IMR-90 (cell line): ENCODE measurements around the gene PTPN11. TPM values are rescaled to one million over a fixed set of nuclear protein-coding genes. Genes with fewer than 3 reads are reported as not detected.

Experiments
- ATAC-seq: fragments of 200-7000 bp; cut with Tn5 transposase; 2 replicates; pipeline ENCODE4 v1.9.1; 2020; ENCODE audit warnings: low read depth, mild to moderate bottlenecking, moderate library complexity
- BruUV-seq: library from RNA; stranded (reverse); fragments of 400-500 nt; replicated peaks from 2 replicates; lab custom pipeline; 2021; lab: Mats Ljungman, UMichigan
- CTCF ChIA-PET: fragments of 300-600 bp; formaldehyde crosslinking; extraction: SDS; loops from one replicate; lab custom pipeline; 2021; ENCODE audit warnings: antibody characterized with exemption; lab: Yijun Ruan, JAX
- POLR2A ChIA-PET: fragments of 300-600 bp; sonication (Branson Sonifier 250); formaldehyde crosslinking; loops from one replicate; lab custom pipeline; 2022; ENCODE audit warnings: antibody characterized with exemption; ENCODE audit not compliant: unreplicated experiment; lab: Charles Lee
- DNase-seq: peaks from one replicate; pipeline ENCODE4 v3.0.0; 2013
- H2AFZ ChIP-seq: replicated peaks from 2 replicates; pipeline ENCODE3; 2013; ENCODE audit warnings: low read length, mild to moderate bottlenecking; ENCODE audit not compliant: poor library complexity
- H2AK5ac ChIP-seq: 2 replicates; pipeline ENCODE4 v1.6.1; 2013; ENCODE audit warnings: low read depth, low read length, inconsistent platforms
- H2AK9ac ChIP-seq: replicated peaks from 2 replicates; pipeline ENCODE3; 2013; ENCODE audit warnings: mild to moderate bottlenecking, low read depth, low read length, moderate library complexity; ENCODE audit not compliant: poor library complexity
- H2BK120ac ChIP-seq: 2 replicates; pipeline ENCODE4 v1.6.1; 2013; ENCODE audit warnings: low read depth, low read length, inconsistent platforms
- H2BK15ac ChIP-seq: 3 replicates; pipeline ENCODE4 v1.6.1; 2013; ENCODE audit warnings: low read depth, low read length, inconsistent platforms
- H2BK20ac ChIP-seq: 2 replicates; pipeline ENCODE4 v1.6.1; 2013; ENCODE audit warnings: low read depth, mild to moderate bottlenecking, inconsistent platforms, low read length, moderate library complexity
- H2BK5ac ChIP-seq: 2 replicates; pipeline ENCODE4 v1.6.1; 2013; ENCODE audit warnings: mild to moderate bottlenecking, low read depth, low read length, inconsistent platforms; ENCODE audit not compliant: poor library complexity, severe bottlenecking
- H3K14ac ChIP-seq: replicated peaks from 2 replicates; pipeline ENCODE4 v1.6.1; 2013; ENCODE audit warnings: low read depth, low read length, inconsistent platforms
- H3K18ac ChIP-seq: 2 replicates; pipeline ENCODE4 v1.6.1; 2013; ENCODE audit warnings: low read depth, low read length, control low read depth
- H3K23ac ChIP-seq: 2 replicates; pipeline ENCODE4 v1.6.1; 2013; ENCODE audit warnings: low read depth, low read length, inconsistent platforms
- H3K27ac ChIP-seq: 2 replicates; pipeline ENCODE4 v1.5.1; 2013; ENCODE audit warnings: mild to moderate bottlenecking, control low read depth, low read length; ENCODE audit not compliant: insufficient read depth
- H3K27me3 ChIP-seq: 2 replicates; pipeline ENCODE4 v1.6.1; 2013; ENCODE audit warnings: low read length; ENCODE audit not compliant: control insufficient read depth, insufficient read depth
- H3K36me3 ChIP-seq: 2 replicates; pipeline ENCODE4 v1.6.1; 2013; ENCODE audit warnings: low read length, mixed read lengths; ENCODE audit not compliant: control insufficient read depth, insufficient read depth
- H3K4ac ChIP-seq: 2 replicates; pipeline ENCODE4 v1.6.1; 2013; ENCODE audit warnings: low read depth, low read length, inconsistent platforms
- H3K4me1 ChIP-seq: 2 replicates; pipeline ENCODE4 v1.6.1; 2013; ENCODE audit warnings: low read length, mixed read lengths; ENCODE audit not compliant: control insufficient read depth, insufficient read depth
- H3K4me2 ChIP-seq: 2 replicates; pipeline ENCODE4 v1.6.1; 2013; ENCODE audit warnings: low read depth, mild to moderate bottlenecking, control low read depth, low read length, moderate library complexity
- H3K4me3 ChIP-seq: 2 replicates; pipeline ENCODE4 v1.5.1; 2013; ENCODE audit warnings: low read depth, mild to moderate bottlenecking, control low read depth, low read length, moderate library complexity; ENCODE audit not compliant: insufficient read depth
- H3K56ac ChIP-seq: 2 replicates; pipeline ENCODE4 v1.6.1; 2013; ENCODE audit warnings: low read length, inconsistent platforms; ENCODE audit not compliant: insufficient read depth; ENCODE audit errors: extremely low read depth
- H3K79me1 ChIP-seq, 2 experiments: 2 replicates each; pipeline ENCODE4 v1.6.1; 2013; ENCODE audit warnings: low read length in 2 of 2, inconsistent platforms in 1 of 2, low read depth in 1 of 2
- H3K9ac ChIP-seq: 2 replicates; pipeline ENCODE4 v1.6.1; 2013; ENCODE audit warnings: low read depth, low read length, control low read depth
- H3K9me1 ChIP-seq: 2 replicates; pipeline ENCODE4 v1.6.1; 2013; ENCODE audit warnings: low read length, inconsistent platforms; ENCODE audit not compliant: insufficient read depth
- H3K9me3 ChIP-seq: 2 replicates; pipeline ENCODE4 v1.6.1; 2013; ENCODE audit warnings: low read length; ENCODE audit not compliant: control insufficient read depth, insufficient read depth
- H4K20me1 ChIP-seq: 2 replicates; pipeline ENCODE4 v1.6.1; 2013; ENCODE audit warnings: low read length, inconsistent platforms; ENCODE audit not compliant: insufficient read depth
- H4K5ac ChIP-seq: 2 replicates; pipeline ENCODE4 v1.6.1; 2013; ENCODE audit warnings: mild to moderate bottlenecking, low read depth, low read length, control low read depth
- H4K8ac ChIP-seq, 2 experiments: 2 replicates each; pipeline ENCODE4 v1.6.1; 2013; ENCODE audit warnings: low read depth in 2 of 2, low read length in 2 of 2, control low read depth in 1 of 2, inconsistent platforms in 1 of 2
- H4K91ac ChIP-seq: 2 replicates; pipeline ENCODE4 v1.6.1; 2013; ENCODE audit warnings: low read depth, low read length, inconsistent platforms; ENCODE audit not compliant: insufficient read depth
- CEBPB ChIP-seq: IDR thresholded peaks from 2 replicates; pipeline ENCODE4 v1.6.1; 2012; ENCODE audit warnings: low read depth, low read length, improper control_type of control experiment
- CTCF ChIP-seq: conservative IDR thresholded peaks from 2 replicates; pipeline ENCODE4 v1.5.1; 2012; ENCODE audit warnings: mild to moderate bottlenecking, low read depth, low read length, improper control_type of control experiment
- FOS ChIP-seq: fragments of 150-350 bp; IDR thresholded peaks from 2 replicates; pipeline ENCODE4 v1.6.1; 2016; ENCODE audit warnings: low read depth, low read length
- MXI1 ChIP-seq: IDR thresholded peaks from 2 replicates; pipeline ENCODE4 v1.6.1; 2012; ENCODE audit warnings: low read depth, mild to moderate bottlenecking, low read length, moderate library complexity, borderline replicate concordance
- RAD21 ChIP-seq: IDR thresholded peaks from 2 replicates; pipeline ENCODE4 v1.6.1; 2012; ENCODE audit warnings: low read length, improper control_type of control experiment
- RCOR1 ChIP-seq: IDR thresholded peaks from 2 replicates; pipeline ENCODE4 v1.6.1; 2012; ENCODE audit warnings: mild to moderate bottlenecking, low read length, improper control_type of control experiment; ENCODE audit not compliant: insufficient replicate concordance
- SMC3 ChIP-seq: fragments of 150-350 bp; IDR thresholded peaks from 2 replicates; pipeline ENCODE4 v1.6.1; 2016; ENCODE audit warnings: low read depth, mild to moderate bottlenecking, antibody characterized with exemption, low read length, moderate library complexity
- WGBS, 2 experiments: methylation state at CpG; one replicate each; pipeline versions ENCODE4 v1.1.5 to v1.1.7; 2013; ENCODE audit warnings: missing lambda C conversion rate in 2 of 2; ENCODE audit not compliant: insufficient read length in 1 of 2; ENCODE audit errors: extremely low coverage in 2 of 2; 5-methylcytosine and 5-hydroxymethylcytosine counted together
- dilution Hi-C: fragments of 300-500 bp; cut with HindIII; formaldehyde crosslinking; loops from one replicate; pipeline ENCODE4 v1.14.3; 2018; ENCODE audit warnings: low sequenced_read_pairs; ENCODE audit not compliant: unreplicated experiment
- in situ Hi-C: fragments of 300-500 bp; cut with MboI; formaldehyde crosslinking; loops from 3 replicates; pipeline ENCODE4 v1.14.3; 2019; ENCODE audit warnings: low sequenced_read_pairs, inconsistent platforms, mixed read lengths
- intact Hi-C: fragments of 100-400 bp; cut with micrococcal nuclease; formaldehyde crosslinking; loops from 2 replicates; pipeline ENCODE4 v1.10.0; 2022
- polyA plus RNA-seq, 3 experiments: library from polyadenylated mRNA; depleted of rRNA; stranded (reverse); fragments of >200 nt; gene quantifications; 2 replicates each; pipeline ENCODE4 v1.2.3, GENCODE V29; 2012; ENCODE audit warnings: low replicate concordance in 1 of 3
- total RNA-seq: library from RNA; depleted of rRNA; stranded (reverse); fragments of >200 nt; gene quantifications from 2 replicates; pipeline ENCODE4 v1.2.3, GENCODE V29; 2012

PTPN11 gene
- total and polyA plus RNA-seq, 2 of the 4 experiments (the other 2 are of a cell fraction) = 52.9 to 135 TPM

GRCh38 chr12:112443916-112444315, 25.2 kb downstream of the PTPN11 start:
- TF ChIP-seq FOS = no peak
- no peak for TF ChIP-seq CTCF
- TF ChIP-seq RAD21 = no peak
- TF ChIP-seq MXI1 = no peak
- no peak for TF ChIP-seq CEBPB
- TF ChIP-seq RCOR1 = no peak
- no peak for TF ChIP-seq SMC3
- no peak overlapping the region for H3K56ac ChIP-seq
- no peak overlapping the region for H2BK15ac ChIP-seq
- in situ Hi-C loops = no loop called here
- H2AK5ac ChIP-seq = no peak overlapping the region
- no peak overlapping the region for H3K4ac ChIP-seq
- no peak overlapping the region for H3K4me2 ChIP-seq
- dilution Hi-C loops = no loop called here
- BruUV-seq = no TSS peak
- intact Hi-C loops = no loop called here
- no peaks in the 10 kb centered on the region for H3K27me3 ChIP-seq
- H3K9me1 ChIP-seq = 0 out of 2 replicates have a peak, but pooled peaks cover 3% of the 10 kb centered on the region
- H2AFZ ChIP-seq = no peak overlapping the region
- H3K4me3 ChIP-seq = no peak overlapping the region
- ATAC-seq (no peak), DNase-seq (no peak)
- H2BK5ac ChIP-seq = no peak overlapping the region
- H3K36me3 ChIP-seq = peaks cover 10% of the 10 kb centered on the region
- no peak overlapping the region for H3K27ac ChIP-seq
- no peak overlapping the region for H3K18ac ChIP-seq
- no peak overlapping the region for H3K14ac ChIP-seq
- H4K8ac ChIP-seq = no peak overlapping the region
- ChIA-PET POLR2A (no interaction called here), CTCF (interaction anchor here (0.6 to 0.9 kb wide), 2 partner anchors 17 to 577 kb away, joined by 3 to 7 read pairs; no protein-coding TSS in a partner anchor)
- no peaks in the 10 kb centered on the region for H3K9me3 ChIP-seq
- no peak overlapping the region for H2AK9ac ChIP-seq
- no peak overlapping the region for H4K91ac ChIP-seq
- H3K9ac ChIP-seq = no peak overlapping the region
- H4K20me1 ChIP-seq = peaks cover 25% of the 10 kb centered on the region
- no CpG with 5 or more reads among the region's 4 CpGs for WGBS, 2 experiments
- H3K79me1 ChIP-seq = peaks cover 20 to 25% of the 10 kb centered on the region in 2 experiments
- no peak overlapping the region for H2BK120ac ChIP-seq
- no peak overlapping the region for H4K5ac ChIP-seq
- 0 out of 2 replicates have a peak, but pooled peaks cover 2% of the 10 kb centered on the region for H3K4me1 ChIP-seq
- H2BK20ac ChIP-seq = no peak overlapping the region
- H3K23ac ChIP-seq = no peak overlapping the region
